H1 (cell line): ENCODE data around the gene R3HDM2. TPM values are rescaled to one million over a fixed set of nuclear protein-coding genes. Genes with fewer than 3 reads are reported as not detected.

Source experiments
- CTCF ChIP-seq, 3 experiments: IDR thresholded peaks; 1 replicate in 2 of 3; 2 replicates in 1 of 3; pipeline versions ENCODE4 v1.5.1 to v1.6.1; 2011; ENCODE audit warnings: low read length in 3 of 3, mild to moderate bottlenecking in 3 of 3, inconsistent platforms in 2 of 3, low read depth in 1 of 3, moderate library complexity in 1 of 3; ENCODE audit not compliant: insufficient read depth in 1 of 3; ENCODE audit errors: control extremely low read depth in 1 of 3
- EGR1 ChIP-seq: IDR thresholded peaks from 2 replicates; pipeline ENCODE4 v1.6.1; 2011; ENCODE audit warnings: low read depth, low read length, borderline replicate concordance
- MAX ChIP-seq: IDR thresholded peaks from 2 replicates; pipeline ENCODE4 v1.6.1; 2012; ENCODE audit warnings: inconsistent platforms
- SIX5 ChIP-seq: IDR thresholded peaks from 2 replicates; pipeline ENCODE4 v1.6.1; 2011; ENCODE audit warnings: mild to moderate bottlenecking, low read depth, low read length
- SP4 ChIP-seq: IDR thresholded peaks from 2 replicates; pipeline ENCODE4 v1.6.1; 2012; ENCODE audit warnings: low read length, inconsistent platforms
- SUZ12 ChIP-seq: fragments of 200-600 bp; sonication (generic); IDR thresholded peaks from 2 replicates; pipeline ENCODE4 v1.6.1; 2012; ENCODE audit warnings: mild to moderate bottlenecking, inconsistent platforms, low read length, moderate library complexity, mixed read lengths
- YY1 ChIP-seq: IDR thresholded peaks from 2 replicates; pipeline ENCODE4 v1.6.1; 2011; ENCODE audit warnings: low read depth, mild to moderate bottlenecking, low read length
- polyA plus RNA-seq, 7 experiments: library from polyadenylated mRNA; depleted of rRNA in 3 of 7; stranded (reverse) in 5 of 7; unstranded in 2 of 7; fragments of >200 nt in 5 of 7; fragments of 200-250 nt in 2 of 7; gene quantifications; 1 replicate in 5 of 7; 2 replicates in 1 of 7; 4 replicates in 1 of 7; pipeline versions ENCODE4 v1.2.1 to v1.2.3, GENCODE V29; 2011 to 2013; ENCODE audit warnings: missing spikeins in 2 of 7, mixed read lengths in 2 of 7
- total RNA-seq: library from RNA; stranded (reverse); fragmentation: NEBNext Ultra II Directional; extraction: Animal tissue kit (Norgen Biotek cat#: 25700); gene quantifications from 2 replicates; pipeline ENCODE4 v1.2.1, GENCODE V29; 2021

The R3HDM2 gene
- total and polyA plus RNA-seq, 2 of the 8 experiments (the other 6 are each of a cell fraction or from before 2014, with no cell fraction given) = 25.6 to 27.0 TPM

GRCh38 chr12:57208631-57209282 lies 222.1 kb downstream of the R3HDM2 start (continued):
- no peak for TF ChIP-seq CTCF (IDR thresholded peaks at IDR 0.05; ENCODE audit: control extremely low read depth in 1 of 3, insufficient read depth in 1 of 3, low read depth in 1 of 3, low read length in 3 of 3)
- TF ChIP-seq YY1 = no peak
- no peak for TF ChIP-seq EGR1
- no peak for TF ChIP-seq MAX
- no peak for TF ChIP-seq SIX5
- TF ChIP-seq SUZ12 = no peak
- no peak for TF ChIP-seq SP4
- TF ChIP-seq, all 59 proteins: peak for 0
